B cell (primary cell): ENCODE measurements around the gene PHLPP1. TPM values are rescaled to one million over a fixed set of nuclear protein-coding genes. Genes with fewer than 3 reads are reported as not detected.

Source experiments
- ATAC-seq: fragments of 200-7000 bp; cut with Tn5 transposase; one replicate; pipeline ENCODE4 v1.10.0; 2021; ENCODE audit warnings: low read depth, mild to moderate bottlenecking, moderate number of reproducible peaks, moderate library complexity
- CTCF ChIA-PET: fragments of 350-600 bp; sonication (Branson Sonifier 250); formaldehyde crosslinking; loops from one replicate; lab custom pipeline; 2021; ENCODE audit warnings: antibody characterized with exemption, inconsistent platforms; lab: Charles Lee
- POLR2A ChIA-PET: fragments of 350-600 bp; sonication (Branson Sonifier 250); formaldehyde crosslinking; loops from one replicate; lab custom pipeline; 2021; ENCODE audit warnings: antibody characterized with exemption; lab: Charles Lee
- DNase-seq: peaks from one replicate; pipeline ENCODE4 v3.0.0; 2013
- H2AFZ ChIP-seq: 2 replicates; pipeline ENCODE4 v1.6.1; 2012; ENCODE audit warnings: mild to moderate bottlenecking, low read depth, low read length; ENCODE audit not compliant: insufficient read depth, poor library complexity, severe bottlenecking
- H3K27ac ChIP-seq, 2 donors: 1 replicate in 1 of 2; 2 replicates in 1 of 2; pipeline ENCODE4 v1.5.1; 2012 to 2013; ENCODE audit warnings: low read length in 2 of 2, mild to moderate bottlenecking in 2 of 2, moderate library complexity in 1 of 2
- H3K27me3 ChIP-seq, 4 experiments: fragments of 200-600 bp in 1 of 4; sonication (generic) in 1 of 4; replicated peaks in 1 of 4; 1 replicate in 2 of 4; 2 replicates in 2 of 4; pipeline versions ENCODE4 v1.6.1 to v1.7.0; 2013 to 2016; ENCODE audit warnings: low read length in 3 of 4, mild to moderate bottlenecking in 2 of 4, mixed read lengths in 1 of 4, moderate library complexity in 1 of 4; ENCODE audit not compliant: insufficient read depth in 4 of 4, control insufficient read depth in 3 of 4; ENCODE audit errors: control extremely low read depth in 1 of 4
- H3K36me3 ChIP-seq, 2 experiments: replicated peaks in 1 of 2; 1 replicate in 1 of 2; 2 replicates in 1 of 2; pipeline versions ENCODE4 v1.6.1 to v1.7.1; 2013; ENCODE audit warnings: low read length in 1 of 2; ENCODE audit not compliant: insufficient read depth in 2 of 2, control insufficient read depth in 1 of 2; ENCODE audit errors: control extremely low read depth in 1 of 2, extremely low read depth in 1 of 2
- H3K4me1 ChIP-seq, 2 donors: fragments of 200-600 bp in 1 of 2; sonication (generic) in 1 of 2; 1 replicate in 1 of 2; 2 replicates in 1 of 2; pipeline versions ENCODE4 v1.5.1 to v1.6.1; 2013 to 2017; ENCODE audit warnings: low read length in 2 of 2; ENCODE audit not compliant: control insufficient read depth in 2 of 2, insufficient read depth in 2 of 2
- H3K4me2 ChIP-seq: replicated peaks from 2 replicates; pipeline ENCODE3; 2012; ENCODE audit warnings: mild to moderate bottlenecking, low read depth, low read length; ENCODE audit not compliant: poor library complexity, severe bottlenecking
- H3K4me3 ChIP-seq, 5 experiments: fragments of 200-600 bp in 1 of 5; sonication (generic) in 1 of 5; 1 replicate in 3 of 5; 2 replicates in 2 of 5; pipeline versions ENCODE4 v1.5.1 to v1.7.0; 2011 to 2016; ENCODE audit warnings: low read length in 4 of 5, mild to moderate bottlenecking in 4 of 5, low read depth in 2 of 5, control low read depth in 1 of 5, moderate library complexity in 1 of 5; ENCODE audit not compliant: insufficient read depth in 1 of 5; ENCODE audit errors: control extremely low read depth in 1 of 5, extremely low read depth in 1 of 5
- H3K79me2 ChIP-seq: fragments of 200-600 bp; sonication (generic); one replicate; pipeline ENCODE4 v1.6.0; 2016; ENCODE audit warnings: low read length; ENCODE audit not compliant: control insufficient read depth, insufficient read depth
- H3K9ac ChIP-seq: fragments of 200-600 bp; sonication (generic); 2 replicates; pipeline ENCODE4 v1.6.1; 2017; ENCODE audit warnings: mild to moderate bottlenecking, low read length, moderate library complexity
- H3K9me3 ChIP-seq, 3 donors: one replicate each; pipeline versions ENCODE4 v1.6.1 to v1.7.1; 2013; ENCODE audit warnings: low read length in 2 of 3; ENCODE audit not compliant: control insufficient read depth in 2 of 3, insufficient read depth in 1 of 3; ENCODE audit errors: control extremely low read depth in 1 of 3
- H4K20me1 ChIP-seq: 2 replicates; pipeline ENCODE4 v1.6.0; 2012; ENCODE audit warnings: mild to moderate bottlenecking, low read length; ENCODE audit not compliant: insufficient read depth, control insufficient read depth, poor library complexity, severe bottlenecking
- H3K27ac Mint-ChIP-seq: one replicate; pipeline ENCODE4 v1.8.0; 2021; ENCODE audit warnings: mixed read lengths
- H3K27me3 Mint-ChIP-seq: one replicate; pipeline ENCODE4 v1.8.0; 2021; ENCODE audit warnings: mixed read lengths
- H3K4me1 Mint-ChIP-seq: one replicate; pipeline ENCODE4 v1.8.0; 2021; ENCODE audit warnings: mixed read lengths
- H3K4me3 Mint-ChIP-seq: one replicate; pipeline ENCODE4 v1.8.0; 2021; ENCODE audit warnings: mixed read lengths
- H3K9me3 Mint-ChIP-seq: one replicate; pipeline ENCODE4 v1.8.0; 2022; ENCODE audit warnings: mixed read lengths; ENCODE audit not compliant: insufficient read depth
- EZH2 ChIP-seq: IDR thresholded peaks from 2 replicates; pipeline ENCODE4 v1.6.1; 2012; ENCODE audit warnings: borderline replicate concordance, low read depth, mild to moderate bottlenecking, moderate library complexity, low read length; ENCODE audit not compliant: insufficient read depth, poor library complexity, severe bottlenecking
- WGBS: methylation state at CpG from one replicate; pipeline ENCODE4 v1.1.5; 2013; ENCODE audit warnings: missing lambda C conversion rate; ENCODE audit not compliant: insufficient coverage; 5-methylcytosine and 5-hydroxymethylcytosine counted together
- intact Hi-C: fragments of 100-400 bp; cut with micrococcal nuclease; formaldehyde crosslinking; loops from one replicate; pipeline ENCODE4 v1.10.0; 2022
- polyA plus RNA-seq: library from polyadenylated mRNA; depleted of rRNA; stranded (reverse); fragments of >200 nt; gene quantifications from 2 replicates; pipeline ENCODE4 v1.2.3, GENCODE V29; 2012
- total RNA-seq, 2 donors: library from RNA; stranded (reverse); fragments of 120-200 nt in 1 of 2; gene quantifications; 1 replicate in 1 of 2; 2 replicates in 1 of 2; pipeline versions ENCODE4 v1.2.3 to v1.2.4, GENCODE V29; 2013 to 2022
- TF ChIP-seq, protein P1 (sequence below): fragments of 200-600 bp; IDR thresholded peaks from one replicate; pipeline ENCODE4 v1.8.0; 2022; ENCODE audit warnings: antibody characterized with exemption, mild to moderate bottlenecking

The PHLPP1 gene
- total and polyA plus RNA-seq, 2 donors (not counting 1 experiment from before 2014, with no cell fraction given): 3.0 to 20.7 TPM

DNA sequence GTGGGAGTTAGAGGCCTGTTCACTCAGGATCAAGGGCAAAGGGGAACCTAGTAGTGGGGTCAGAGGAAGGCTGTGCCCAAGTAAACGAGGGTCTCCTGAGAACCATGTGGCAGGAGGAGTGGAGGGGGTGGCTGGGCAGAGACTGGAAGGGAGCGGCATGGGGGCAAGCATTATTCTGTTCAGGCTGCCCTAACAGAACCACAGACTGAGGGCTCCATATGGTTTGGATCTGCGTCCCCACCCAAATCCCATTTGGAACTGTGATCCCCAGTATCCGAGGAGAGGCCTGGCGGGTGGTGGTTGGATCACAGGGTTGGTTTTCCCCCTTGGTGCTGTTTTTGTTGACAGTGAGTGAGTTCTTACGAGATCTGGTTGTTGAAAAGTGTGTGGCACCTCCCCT is 287.0 kb downstream of the PHLPP1 start:
- TF ChIP-seq, protein P1, sequence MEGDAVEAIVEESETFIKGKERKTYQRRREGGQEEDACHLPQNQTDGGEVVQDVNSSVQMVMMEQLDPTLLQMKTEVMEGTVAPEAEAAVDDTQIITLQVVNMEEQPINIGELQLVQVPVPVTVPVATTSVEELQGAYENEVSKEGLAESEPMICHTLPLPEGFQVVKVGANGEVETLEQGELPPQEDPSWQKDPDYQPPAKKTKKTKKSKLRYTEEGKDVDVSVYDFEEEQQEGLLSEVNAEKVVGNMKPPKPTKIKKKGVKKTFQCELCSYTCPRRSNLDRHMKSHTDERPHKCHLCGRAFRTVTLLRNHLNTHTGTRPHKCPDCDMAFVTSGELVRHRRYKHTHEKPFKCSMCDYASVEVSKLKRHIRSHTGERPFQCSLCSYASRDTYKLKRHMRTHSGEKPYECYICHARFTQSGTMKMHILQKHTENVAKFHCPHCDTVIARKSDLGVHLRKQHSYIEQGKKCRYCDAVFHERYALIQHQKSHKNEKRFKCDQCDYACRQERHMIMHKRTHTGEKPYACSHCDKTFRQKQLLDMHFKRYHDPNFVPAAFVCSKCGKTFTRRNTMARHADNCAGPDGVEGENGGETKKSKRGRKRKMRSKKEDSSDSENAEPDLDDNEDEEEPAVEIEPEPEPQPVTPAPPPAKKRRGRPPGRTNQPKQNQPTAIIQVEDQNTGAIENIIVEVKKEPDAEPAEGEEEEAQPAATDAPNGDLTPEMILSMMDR: no peak
- no peak for TF ChIP-seq EZH2
- Histone ChIP-seq H3K9me3 (no peaks in the 10 kb centered on the region), H2AFZ (no peak overlapping the region), H3K36me3 (no peaks in the 10 kb centered on the region), H3K27me3 (no peaks in the 10 kb centered on the region), H3K27ac (no peak overlapping the region), H3K9ac (no peak overlapping the region), H3K4me1 (peaks cover 9 to 11% of the 10 kb centered on the region in 2 donors), H3K4me2 (no peak overlapping the region), H4K20me1 (no peaks in the 10 kb centered on the region), H3K4me3 (no peak overlapping the region), H3K79me2 (no peaks in the 10 kb centered on the region)
- H3K9me3 Mint-ChIP-seq: no peaks in the 10 kb centered on the region
- peaks cover 16% of the 10 kb centered on the region for H3K4me1 Mint-ChIP-seq
- no peak overlapping the region for H3K4me3 Mint-ChIP-seq
- no peak for DNase-seq
- ChIA-PET POLR2A (no interaction called here), CTCF (no interaction called here)
- intact Hi-C loops: no loop called here
- ATAC-seq: no peak
- no peak overlapping the region for H3K27ac Mint-ChIP-seq
- H3K27me3 Mint-ChIP-seq: peaks cover 3% of the 10 kb centered on the region
- WGBS: 96% methylated on average over 4 of the region's 6 CpGs

DNA sequence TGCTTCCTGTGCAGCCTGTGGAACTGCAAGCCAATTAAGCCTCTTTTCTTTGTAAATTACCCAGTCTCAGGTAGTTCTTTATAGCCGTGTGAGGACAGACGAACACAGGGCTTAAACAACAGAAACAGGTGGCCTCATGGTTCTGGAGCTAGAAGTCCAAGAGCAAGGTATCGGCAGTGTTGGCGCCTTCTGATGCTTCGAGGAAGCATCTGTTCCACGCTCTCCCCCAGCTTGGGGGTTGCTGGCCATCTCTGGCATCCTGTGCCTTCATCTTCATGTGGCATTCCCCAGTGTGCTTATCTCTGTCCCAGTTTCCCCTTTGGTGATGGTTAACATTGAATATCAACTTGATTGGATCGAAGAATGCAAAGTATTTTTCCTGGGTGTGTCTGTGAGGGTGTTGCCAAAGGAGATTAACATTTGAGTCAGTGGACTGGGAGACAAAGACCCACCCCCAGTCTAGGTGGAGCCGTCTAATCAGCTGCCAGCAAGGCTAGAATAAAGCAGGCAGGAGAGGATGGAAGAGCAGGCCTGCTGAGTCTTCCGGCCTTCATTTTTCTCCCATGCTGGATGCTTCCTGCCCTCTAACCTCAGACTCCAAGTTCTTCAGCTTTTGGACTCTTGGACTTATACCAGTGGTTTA is 287.6 kb downstream of the PHLPP1 start:
- no peak overlapping the region for H3K4me3 Mint-ChIP-seq
- ATAC-seq (no peak), DNase-seq (no peak)
- Histone ChIP-seq H3K79me2 (no peaks in the 10 kb centered on the region), H3K4me3 (no peak overlapping the region), H3K4me1 (peaks cover 9 to 11% of the 10 kb centered on the region in 2 donors), H3K9me3 (no peaks in the 10 kb centered on the region), H2AFZ (no peak overlapping the region), H3K27me3 (no peaks in the 10 kb centered on the region), H3K36me3 (no peaks in the 10 kb centered on the region), H3K27ac (no peak overlapping the region), H3K9ac (no peak overlapping the region), H4K20me1 (no peaks in the 10 kb centered on the region), H3K4me2 (no peak overlapping the region)
- WGBS: 92% methylated on average over 7 of the region's 9 CpGs
- peaks cover 16% of the 10 kb centered on the region for H3K4me1 Mint-ChIP-seq
- POLR2A ChIA-PET: no interaction called here
- CTCF ChIA-PET: interaction anchor here (1.2 kb wide), 1 partner anchor 320 kb away, joined by 3 read pairs; no protein-coding TSS in a partner anchor
- no peak overlapping the region for H3K27ac Mint-ChIP-seq
- intact Hi-C loops: no loop called here
- no peaks in the 10 kb centered on the region for H3K9me3 Mint-ChIP-seq
- peaks cover 3% of the 10 kb centered on the region for H3K27me3 Mint-ChIP-seq
- TF ChIP-seq, protein P1: no peak
- no peak for TF ChIP-seq EZH2
